ENCODE measurements around the gene SLC26A11.

The SLC26A11 gene

DNA sequence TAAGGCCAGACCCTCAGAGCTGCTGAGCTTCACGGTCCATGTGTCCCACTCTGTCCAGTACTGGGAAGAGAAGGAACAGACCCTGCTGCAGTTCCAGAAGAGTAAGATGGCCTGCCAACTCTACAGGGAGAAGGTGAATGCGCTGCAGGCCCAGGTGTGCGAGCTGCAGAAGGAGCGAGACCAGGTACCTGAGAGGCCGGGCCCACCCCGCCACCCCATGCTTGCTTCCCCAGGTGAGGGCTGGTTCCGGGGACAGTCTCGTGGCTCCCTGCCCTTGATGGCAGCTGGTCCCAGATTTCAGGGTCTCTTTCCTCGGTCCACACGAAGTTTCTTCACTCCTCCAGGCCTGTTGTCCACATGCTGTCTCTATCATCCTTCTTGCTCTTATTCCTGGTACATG is 29.5 kb upstream of the SLC26A11 start:
- Histone ChIP-seq H3K4me2 (ENCODE audit: low read length) (no peak overlapping the region), H3K23ac (ENCODE audit: low read length) (no peak overlapping the region), H2AK5ac (ENCODE audit: low read length) (no peak overlapping the region), H3K79me1 (ENCODE audit: low read length) (no peaks in the 10 kb centered on the region), H3K18ac (ENCODE audit: low read length) (no peak overlapping the region), H2BK5ac (ENCODE audit: low read depth, low read length, poor library complexity) (no peak overlapping the region), H3K9ac (ENCODE audit: low read length) (no peak overlapping the region), H2BK12ac (ENCODE audit: low read length) (no peak overlapping the region), H2BK120ac (ENCODE audit: insufficient read depth, low read length, poor library complexity) (no peak overlapping the region), H3K36me3 (ENCODE audit: control insufficient read depth in 1 of 2, insufficient read depth in 2 of 2, low read length in 2 of 2) (no peaks in the 10 kb centered on the region), H2AFZ (ENCODE audit: insufficient read depth, low read length, poor library complexity) (no peak overlapping the region), H4K12ac (ENCODE audit: low read depth, low read length) (no peak overlapping the region), H3K4ac (ENCODE audit: low read depth, low read length) (no peak overlapping the region), H3K14ac (ENCODE audit: low read length) (no peak overlapping the region), H3K4me3 (ENCODE audit: low read depth, low read length) (no peak overlapping the region), H3K79me2 (ENCODE audit: control insufficient read depth, insufficient read depth, low read length, poor library complexity) (no peaks in the 10 kb centered on the region), H3K9me3 (ENCODE audit: insufficient read depth, low read depth, low read length) (peaks cover 2% of the 10 kb centered on the region), H3K27ac (ENCODE audit: low read depth, low read length) (no peak overlapping the region), H4K8ac (ENCODE audit: low read depth, low read length) (no peak overlapping the region), H3K27me3 (ENCODE audit: insufficient read depth, low read length) (no peaks in the 10 kb centered on the region), H4K91ac (ENCODE audit: low read depth, low read length) (no peak overlapping the region), H3K4me1 (ENCODE audit: control insufficient read depth in 1 of 2, insufficient read depth in 2 of 2, low read length in 2 of 2) (no peaks in the 10 kb centered on the region)
- no CpG with 5 or more reads among the region's 10 CpGs for WGBS (ENCODE audit: extremely low coverage, insufficient coverage, insufficient read length)
- DNase-seq = no peak

DNA sequence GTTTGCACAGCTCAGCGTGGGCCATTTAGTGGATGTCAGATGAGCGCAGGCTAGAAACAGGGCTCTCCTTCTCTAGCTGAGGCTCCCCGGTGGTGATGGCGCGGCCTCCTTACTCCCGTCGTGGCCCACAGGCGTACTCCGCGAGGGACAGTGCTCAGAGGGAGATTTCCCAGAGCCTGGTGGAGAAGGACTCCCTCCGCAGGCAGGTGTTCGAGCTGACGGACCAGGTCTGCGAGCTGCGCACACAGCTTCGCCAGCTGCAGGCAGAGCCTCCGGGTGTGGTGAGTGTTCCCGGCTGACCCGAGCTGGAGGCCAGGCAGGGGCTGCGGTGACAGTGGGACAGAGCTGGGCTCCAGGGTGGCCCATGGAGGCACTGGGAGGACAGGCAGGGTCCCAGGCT is 29.0 kb upstream of the SLC26A11 start:
- no peak overlapping the region for H4K8ac ChIP-seq (ENCODE audit: low read depth, low read length)
- no peak overlapping the region for H2BK120ac ChIP-seq (ENCODE audit: insufficient read depth, low read length, poor library complexity)
- H3K27ac ChIP-seq (ENCODE audit: low read depth, low read length) = no peak overlapping the region
- no peak for DNase-seq
- no peak overlapping the region for H3K18ac ChIP-seq (ENCODE audit: low read length)
- no peak overlapping the region for H2AK5ac ChIP-seq (ENCODE audit: low read length)
- no CpG with 5 or more reads among the region's 20 CpGs for WGBS (ENCODE audit: extremely low coverage, insufficient coverage, insufficient read length)
- H3K27me3 ChIP-seq (ENCODE audit: insufficient read depth, low read length) = no peaks in the 10 kb centered on the region
- H3K4me3 ChIP-seq (ENCODE audit: low read depth, low read length) = no peak overlapping the region
- H3K79me2 ChIP-seq (ENCODE audit: control insufficient read depth, insufficient read depth, low read length, poor library complexity) = no peaks in the 10 kb centered on the region
- no peak overlapping the region for H4K12ac ChIP-seq (ENCODE audit: low read depth, low read length)
- peaks cover 2% of the 10 kb centered on the region for H3K9me3 ChIP-seq (ENCODE audit: insufficient read depth, low read depth, low read length)
- H2BK5ac ChIP-seq (ENCODE audit: low read depth, low read length, poor library complexity) = no peak overlapping the region
- H2BK12ac ChIP-seq (ENCODE audit: low read length) = no peak overlapping the region
- no peak overlapping the region for H3K9ac ChIP-seq (ENCODE audit: low read length)
- no peak overlapping the region for H3K23ac ChIP-seq (ENCODE audit: low read length)
- no peak overlapping the region for H3K4ac ChIP-seq (ENCODE audit: low read depth, low read length)
- H3K14ac ChIP-seq (ENCODE audit: low read length) = no peak overlapping the region
- no peaks in the 10 kb centered on the region for H3K36me3 ChIP-seq (ENCODE audit: control insufficient read depth in 1 of 2, insufficient read depth in 2 of 2, low read length in 2 of 2)
- H3K4me1 ChIP-seq (ENCODE audit: control insufficient read depth in 1 of 2, insufficient read depth in 2 of 2, low read length in 2 of 2) = no peaks in the 10 kb centered on the region
- no peak overlapping the region for H3K4me2 ChIP-seq (ENCODE audit: low read length)
- no peaks in the 10 kb centered on the region for H3K79me1 ChIP-seq (ENCODE audit: low read length)
- no peak overlapping the region for H2AFZ ChIP-seq (ENCODE audit: insufficient read depth, low read length, poor library complexity)
- H4K91ac ChIP-seq (ENCODE audit: low read depth, low read length) = no peak overlapping the region

DNA sequence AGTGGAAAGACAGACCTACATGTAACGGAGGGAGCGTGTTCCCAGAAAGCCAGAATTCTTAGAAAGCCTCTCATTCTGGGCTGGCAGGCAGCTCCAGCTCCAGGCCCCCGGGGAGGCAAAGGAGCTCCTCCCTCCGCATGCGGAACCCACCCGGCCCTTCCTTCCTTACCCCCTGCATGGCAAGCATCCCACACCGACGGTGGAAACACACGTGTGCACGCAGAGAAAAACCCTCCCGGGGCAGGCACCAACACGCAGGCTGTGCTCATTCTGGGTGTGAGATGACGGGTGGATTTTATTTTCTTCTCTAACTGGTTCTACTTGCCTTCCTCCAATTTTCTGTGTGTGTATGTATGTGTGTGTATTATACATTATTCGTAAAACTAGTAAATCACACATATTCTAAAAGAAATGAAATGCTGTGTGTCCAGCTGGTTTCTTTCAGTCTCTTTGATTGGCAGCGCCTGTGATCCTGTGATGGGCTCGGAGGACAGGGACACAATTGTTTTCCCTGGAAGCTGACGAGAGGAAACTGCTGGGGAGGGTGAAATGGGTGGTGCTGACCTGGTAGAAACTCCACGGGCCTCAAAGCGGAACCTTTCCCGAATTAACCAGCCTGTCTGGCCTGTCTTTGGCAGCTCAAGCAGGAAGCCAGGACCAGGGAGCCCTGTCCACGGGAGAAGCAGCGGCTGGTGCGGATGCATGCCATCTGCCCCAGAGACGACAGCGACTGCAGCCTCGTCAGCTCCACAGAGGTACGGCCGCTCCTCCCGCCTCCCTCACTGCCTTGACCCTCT is 28.2 kb upstream of the SLC26A11 start:
- no peaks in the 10 kb centered on the region for H3K79me2 ChIP-seq (ENCODE audit: control insufficient read depth, insufficient read depth, low read length, poor library complexity)
- no CpG with 5 or more reads among the region's 29 CpGs for WGBS (ENCODE audit: extremely low coverage, insufficient coverage, insufficient read length)

DNA sequence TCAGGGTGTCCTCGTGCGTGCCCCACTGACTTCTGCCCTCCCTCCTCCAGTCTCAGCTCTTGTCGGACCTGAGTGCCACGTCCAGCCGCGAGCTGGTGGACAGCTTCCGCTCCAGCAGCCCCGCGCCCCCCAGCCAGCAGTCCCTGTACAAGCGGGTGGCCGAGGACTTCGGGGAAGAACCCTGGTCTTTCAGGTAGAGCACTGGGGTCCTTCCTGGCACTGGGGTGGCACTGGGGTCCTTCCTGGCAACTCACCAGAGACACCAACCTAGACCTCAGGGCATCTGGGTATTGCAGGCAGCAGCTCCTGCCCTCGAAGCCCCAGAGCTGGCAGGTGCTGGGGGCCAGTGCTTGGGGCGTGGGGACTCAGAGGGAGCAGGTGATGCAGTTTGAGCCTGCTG is 25.1 kb upstream of the SLC26A11 start:
- Histone ChIP-seq H3K79me2 (ENCODE audit: control insufficient read depth, insufficient read depth, low read length, poor library complexity) (no peaks in the 10 kb centered on the region), H3K9me3 (ENCODE audit: insufficient read depth, low read depth, low read length) (no peaks in the 10 kb centered on the region), H3K4ac (ENCODE audit: low read depth, low read length) (no peak overlapping the region), H2BK12ac (ENCODE audit: low read length) (no peak overlapping the region), H3K14ac (ENCODE audit: low read length) (no peak overlapping the region), H3K4me3 (ENCODE audit: low read depth, low read length) (no peak overlapping the region), H3K4me2 (ENCODE audit: low read length) (no peak overlapping the region), H3K4me1 (ENCODE audit: control insufficient read depth in 1 of 2, insufficient read depth in 2 of 2, low read length in 2 of 2) (peaks cover 3 to 7% of the 10 kb centered on the region in 2 experiments), H3K18ac (ENCODE audit: low read length) (no peak overlapping the region), H4K8ac (ENCODE audit: low read depth, low read length) (no peak overlapping the region), H3K36me3 (ENCODE audit: control insufficient read depth in 1 of 2, insufficient read depth in 2 of 2, low read length in 2 of 2) (no peaks in the 10 kb centered on the region), H2AFZ (ENCODE audit: insufficient read depth, low read length, poor library complexity) (no peak overlapping the region), H2BK120ac (ENCODE audit: insufficient read depth, low read length, poor library complexity) (no peak overlapping the region), H3K23ac (ENCODE audit: low read length) (no peak overlapping the region), H3K79me1 (ENCODE audit: low read length) (peaks cover 2% of the 10 kb centered on the region), H2AK5ac (ENCODE audit: low read length) (no peak overlapping the region), H3K27me3 (ENCODE audit: insufficient read depth, low read length) (no peaks in the 10 kb centered on the region), H3K27ac (ENCODE audit: low read depth, low read length) (no peak overlapping the region), H4K12ac (ENCODE audit: low read depth, low read length) (no peak overlapping the region), H2BK5ac (ENCODE audit: low read depth, low read length, poor library complexity) (no peak overlapping the region), H4K91ac (ENCODE audit: low read depth, low read length) (no peak overlapping the region), H3K9ac (ENCODE audit: low read length) (no peak overlapping the region)
- DNase-seq = no peak
- no CpG with 5 or more reads among the region's 14 CpGs for WGBS (ENCODE audit: extremely low coverage, insufficient coverage, insufficient read length)

More for the DNA sequence above, 28.2 kb upstream of the SLC26A11 start:
- Histone ChIP-seq H2BK12ac (ENCODE audit: low read length) (no peak overlapping the region), H3K4me2 (ENCODE audit: low read length) (no peak overlapping the region), H4K8ac (ENCODE audit: low read depth, low read length) (no peak overlapping the region), H3K4me1 (ENCODE audit: control insufficient read depth in 1 of 2, insufficient read depth in 2 of 2, low read length in 2 of 2) (no peaks in the 10 kb centered on the region), H3K27me3 (ENCODE audit: insufficient read depth, low read length) (no peaks in the 10 kb centered on the region), H3K79me1 (ENCODE audit: low read length) (no peaks in the 10 kb centered on the region), H2BK5ac (ENCODE audit: low read depth, low read length, poor library complexity) (no peak overlapping the region), H3K36me3 (ENCODE audit: control insufficient read depth in 1 of 2, insufficient read depth in 2 of 2, low read length in 2 of 2) (no peaks in the 10 kb centered on the region), H2AFZ (ENCODE audit: insufficient read depth, low read length, poor library complexity) (no peak overlapping the region), H3K9me3 (ENCODE audit: insufficient read depth, low read depth, low read length) (no peaks in the 10 kb centered on the region), H3K14ac (ENCODE audit: low read length) (no peak overlapping the region), H4K12ac (ENCODE audit: low read depth, low read length) (no peak overlapping the region), H2BK120ac (ENCODE audit: insufficient read depth, low read length, poor library complexity) (no peak overlapping the region), H2AK5ac (ENCODE audit: low read length) (no peak overlapping the region), H3K9ac (ENCODE audit: low read length) (no peak overlapping the region), H3K4me3 (ENCODE audit: low read depth, low read length) (no peak overlapping the region), H3K27ac (ENCODE audit: low read depth, low read length) (no peak overlapping the region), H3K18ac (ENCODE audit: low read length) (no peak overlapping the region), H3K23ac (ENCODE audit: low read length) (no peak overlapping the region), H4K91ac (ENCODE audit: low read depth, low read length) (no peak overlapping the region), H3K4ac (ENCODE audit: low read depth, low read length) (no peak overlapping the region)
- DNase-seq = no peak
